Heart left ventricle (tissue), 13 donors: ENCODE data around the gene GALT.

Source experiments
- POLR2A ChIP-seq, 2 donors: fragments of 450-650 bp; IDR thresholded peaks; one replicate each; pipeline ENCODE4 v1.6.1; 2017; ENCODE audit warnings: antibody characterized with exemption in 2 of 2, mild to moderate bottlenecking in 2 of 2, moderate library complexity in 2 of 2
- TF ChIP-seq, protein P1 (sequence below), 12 donors: fragments of 200-600 bp; sonication (generic) in 4 of 12; IDR thresholded peaks; one replicate each; pipeline versions ENCODE4 v1.5.0 to v1.8.0; 2018 to 2022; ENCODE audit warnings: antibody characterized with exemption in 12 of 12, mild to moderate bottlenecking in 5 of 12
- donor health status: ischemic (EF 13 %, LVEDD 7.1; RV severe dilation, severe dysfunction).
- donor health status: DM: no; HTN: yes; CAD: no.
- donor health status: DM: no; HTN: no; CAD: no.
- donor health status: ischemic (EF 25% LVEDD 6.9; RV normal size, moderate dysfunction).
- donor health status: ischemic (EF 25% LVEDD 5.7; RV mildly dilated, moderate dysfunction).
- donor health status: ischemic (EF 35%, LVEDD 5.7; RV mildly dilated, moderate dysfunction).
- donor health status: nonischemic (EF 11% LVEDD 7.7; RV severe dilation, severe dysfunction).
- donor health status: DM: yes; HTN: yes; CAD: no.
- donor health status: PGD.
- donor health status: ischemic (EF 29% LVEDD 5.4; RV normal size, mild dysfunction).
- donor health status: nonischemic (EF 23%, LVEDD 6.1; RV moderate dilation, normal function).

DNA sequence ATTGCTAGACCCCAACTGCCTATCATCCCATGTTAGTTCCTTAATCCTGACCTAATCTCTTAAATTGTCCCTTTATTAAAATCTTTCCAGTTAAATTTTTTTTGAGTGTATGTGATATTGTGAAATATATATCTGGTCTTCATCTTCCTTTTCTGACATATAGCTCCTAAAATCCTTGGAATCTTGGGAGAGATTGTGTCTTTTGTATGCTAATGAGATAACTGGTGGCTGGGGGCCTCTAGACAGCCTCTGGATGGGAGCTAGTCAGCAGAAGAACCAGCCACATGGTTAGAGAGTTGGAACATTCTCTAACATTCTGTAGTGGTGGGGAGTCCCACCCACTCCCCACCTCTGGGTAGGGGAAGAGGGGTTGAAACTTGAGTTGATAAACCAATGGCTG is 48.3 kb downstream of the GALT start:
- TF ChIP-seq, protein P1, sequence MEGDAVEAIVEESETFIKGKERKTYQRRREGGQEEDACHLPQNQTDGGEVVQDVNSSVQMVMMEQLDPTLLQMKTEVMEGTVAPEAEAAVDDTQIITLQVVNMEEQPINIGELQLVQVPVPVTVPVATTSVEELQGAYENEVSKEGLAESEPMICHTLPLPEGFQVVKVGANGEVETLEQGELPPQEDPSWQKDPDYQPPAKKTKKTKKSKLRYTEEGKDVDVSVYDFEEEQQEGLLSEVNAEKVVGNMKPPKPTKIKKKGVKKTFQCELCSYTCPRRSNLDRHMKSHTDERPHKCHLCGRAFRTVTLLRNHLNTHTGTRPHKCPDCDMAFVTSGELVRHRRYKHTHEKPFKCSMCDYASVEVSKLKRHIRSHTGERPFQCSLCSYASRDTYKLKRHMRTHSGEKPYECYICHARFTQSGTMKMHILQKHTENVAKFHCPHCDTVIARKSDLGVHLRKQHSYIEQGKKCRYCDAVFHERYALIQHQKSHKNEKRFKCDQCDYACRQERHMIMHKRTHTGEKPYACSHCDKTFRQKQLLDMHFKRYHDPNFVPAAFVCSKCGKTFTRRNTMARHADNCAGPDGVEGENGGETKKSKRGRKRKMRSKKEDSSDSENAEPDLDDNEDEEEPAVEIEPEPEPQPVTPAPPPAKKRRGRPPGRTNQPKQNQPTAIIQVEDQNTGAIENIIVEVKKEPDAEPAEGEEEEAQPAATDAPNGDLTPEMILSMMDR (IDR thresholded peaks at IDR 0.05): no peak
- TF ChIP-seq POLR2A (IDR thresholded peaks at IDR 0.05): no peak
